ENCODE measurements around the gene CD38.

Gene CD38

DNA sequence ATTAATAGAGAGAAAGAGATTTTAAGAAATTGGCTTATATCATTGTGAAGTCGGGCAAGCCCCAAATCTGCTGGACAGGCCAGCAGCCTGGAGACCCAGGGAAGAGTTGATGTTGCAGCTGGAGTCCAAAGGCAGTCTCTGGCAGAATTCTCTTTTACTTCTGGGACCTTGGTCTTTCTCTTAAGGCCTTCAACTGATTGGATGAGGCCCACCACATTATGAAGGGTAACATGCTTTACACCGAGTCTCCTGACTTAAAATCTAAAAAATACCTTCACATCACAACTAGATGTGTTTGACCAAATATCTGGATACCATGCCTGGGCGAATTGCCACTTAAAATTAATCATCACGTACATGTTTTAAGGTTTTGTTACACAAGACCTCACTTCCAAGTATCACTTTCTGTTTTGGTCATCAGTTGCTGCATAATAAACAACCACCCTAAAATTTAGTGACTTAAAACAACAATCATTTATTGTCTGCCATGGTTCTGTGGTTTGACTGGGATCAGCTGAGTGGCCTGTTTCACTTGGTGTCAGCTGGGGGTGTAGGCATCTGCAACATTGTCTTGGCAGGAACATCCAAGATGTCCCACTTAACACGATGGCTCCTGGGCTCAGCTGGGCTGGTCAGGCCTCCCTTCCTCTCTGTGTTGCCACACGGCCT, 3.4 kb downstream of the CD38 start:
- Histone ChIP-seq H3K4me1 (ENCODE audit: control insufficient read depth, low read length) (peaks cover 77% of the 10 kb centered on the region), H3K9me2 (replicated peaks; ENCODE audit: control insufficient read depth, low read length) (no peaks in the 10 kb centered on the region), H3K27me3 (ENCODE audit: control insufficient read depth, low read length) (no peaks in the 10 kb centered on the region), H3K4me2 (ENCODE audit: low read length) (peak overlapping the region; percentile 88), H3K9me3 (ENCODE audit: control insufficient read depth, insufficient read depth, low read length) (peaks cover 9% of the 10 kb centered on the region; the same call in 1 of the 2 replicates), H3F3A (ENCODE audit: control insufficient read depth, insufficient read depth) (peaks cover 51% of the 10 kb centered on the region), H3K36me3 (ENCODE audit: control insufficient read depth, low read length) (peaks cover 81% of the 10 kb centered on the region), H4K20me1 (ENCODE audit: control insufficient read depth, insufficient read depth, low read depth, low read length) (no peaks in the 10 kb centered on the region), H3K4me3 (ENCODE audit: low read length) (peak overlapping the region; percentile 90), H3K79me2 (ENCODE audit: control insufficient read depth, low read length) (peaks cover 87% of the 10 kb centered on the region), H3K27ac (ENCODE audit: low read depth, low read length) (peak overlapping the region; percentile 95)
- TF ChIP-seq, protein P1, sequence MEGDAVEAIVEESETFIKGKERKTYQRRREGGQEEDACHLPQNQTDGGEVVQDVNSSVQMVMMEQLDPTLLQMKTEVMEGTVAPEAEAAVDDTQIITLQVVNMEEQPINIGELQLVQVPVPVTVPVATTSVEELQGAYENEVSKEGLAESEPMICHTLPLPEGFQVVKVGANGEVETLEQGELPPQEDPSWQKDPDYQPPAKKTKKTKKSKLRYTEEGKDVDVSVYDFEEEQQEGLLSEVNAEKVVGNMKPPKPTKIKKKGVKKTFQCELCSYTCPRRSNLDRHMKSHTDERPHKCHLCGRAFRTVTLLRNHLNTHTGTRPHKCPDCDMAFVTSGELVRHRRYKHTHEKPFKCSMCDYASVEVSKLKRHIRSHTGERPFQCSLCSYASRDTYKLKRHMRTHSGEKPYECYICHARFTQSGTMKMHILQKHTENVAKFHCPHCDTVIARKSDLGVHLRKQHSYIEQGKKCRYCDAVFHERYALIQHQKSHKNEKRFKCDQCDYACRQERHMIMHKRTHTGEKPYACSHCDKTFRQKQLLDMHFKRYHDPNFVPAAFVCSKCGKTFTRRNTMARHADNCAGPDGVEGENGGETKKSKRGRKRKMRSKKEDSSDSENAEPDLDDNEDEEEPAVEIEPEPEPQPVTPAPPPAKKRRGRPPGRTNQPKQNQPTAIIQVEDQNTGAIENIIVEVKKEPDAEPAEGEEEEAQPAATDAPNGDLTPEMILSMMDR (IDR thresholded peaks at IDR 0.05; ENCODE audit: low read depth, low read length, poor library complexity, severe bottlenecking) = no peak
- TF ChIP-seq EZH2phosphoT487 (IDR thresholded peaks at IDR 0.05; ENCODE audit: borderline replicate concordance, low read length) = no peak

DNA sequence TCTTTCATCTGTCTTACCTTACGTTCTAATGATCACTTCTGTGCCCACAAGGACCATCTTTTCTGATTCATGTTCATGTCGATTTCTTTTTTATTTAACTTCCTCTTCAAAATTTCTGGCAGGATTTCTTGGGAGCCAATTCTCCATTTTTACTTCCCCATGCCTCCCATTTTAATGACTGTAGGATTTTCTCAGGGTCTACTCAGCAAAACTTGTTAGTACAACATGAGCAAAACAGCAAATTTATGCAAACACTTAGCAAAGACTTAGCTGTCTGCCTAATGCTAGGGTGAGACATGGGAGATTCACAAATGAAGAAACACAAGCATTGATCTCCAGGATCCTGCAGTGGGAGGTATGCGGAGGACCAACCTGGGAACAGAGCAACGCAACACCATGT, 5.5 kb downstream of the CD38 start:
- Histone ChIP-seq H3K4me3 (ENCODE audit: low read length) (peak overlapping the region; percentile 90), H3K4me1 (ENCODE audit: control insufficient read depth, low read length) (peaks cover 83% of the 10 kb centered on the region), H3K36me3 (ENCODE audit: control insufficient read depth, low read length) (peaks cover 97% of the 10 kb centered on the region), H3K79me2 (ENCODE audit: control insufficient read depth, low read length) (peaks cover 98% of the 10 kb centered on the region), H3K9me2 (replicated peaks; ENCODE audit: control insufficient read depth, low read length) (no peaks in the 10 kb centered on the region), H3K27me3 (ENCODE audit: control insufficient read depth, low read length) (no peaks in the 10 kb centered on the region), H3K27ac (ENCODE audit: low read depth, low read length) (peak overlapping the region; percentile 95), H4K20me1 (ENCODE audit: control insufficient read depth, insufficient read depth, low read depth, low read length) (no peaks in the 10 kb centered on the region), H3K4me2 (ENCODE audit: low read length) (peak overlapping the region; percentile 88), H3K9me3 (ENCODE audit: control insufficient read depth, insufficient read depth, low read length) (peaks cover 9% of the 10 kb centered on the region; the same call in 1 of the 2 replicates), H3F3A (ENCODE audit: control insufficient read depth, insufficient read depth) (peaks cover 44% of the 10 kb centered on the region)
- no peak for TF ChIP-seq EZH2phosphoT487 (IDR thresholded peaks at IDR 0.05; ENCODE audit: borderline replicate concordance, low read length)
- TF ChIP-seq, protein P1 (IDR thresholded peaks at IDR 0.05; ENCODE audit: low read depth, low read length, poor library complexity, severe bottlenecking) = no peak

DNA sequence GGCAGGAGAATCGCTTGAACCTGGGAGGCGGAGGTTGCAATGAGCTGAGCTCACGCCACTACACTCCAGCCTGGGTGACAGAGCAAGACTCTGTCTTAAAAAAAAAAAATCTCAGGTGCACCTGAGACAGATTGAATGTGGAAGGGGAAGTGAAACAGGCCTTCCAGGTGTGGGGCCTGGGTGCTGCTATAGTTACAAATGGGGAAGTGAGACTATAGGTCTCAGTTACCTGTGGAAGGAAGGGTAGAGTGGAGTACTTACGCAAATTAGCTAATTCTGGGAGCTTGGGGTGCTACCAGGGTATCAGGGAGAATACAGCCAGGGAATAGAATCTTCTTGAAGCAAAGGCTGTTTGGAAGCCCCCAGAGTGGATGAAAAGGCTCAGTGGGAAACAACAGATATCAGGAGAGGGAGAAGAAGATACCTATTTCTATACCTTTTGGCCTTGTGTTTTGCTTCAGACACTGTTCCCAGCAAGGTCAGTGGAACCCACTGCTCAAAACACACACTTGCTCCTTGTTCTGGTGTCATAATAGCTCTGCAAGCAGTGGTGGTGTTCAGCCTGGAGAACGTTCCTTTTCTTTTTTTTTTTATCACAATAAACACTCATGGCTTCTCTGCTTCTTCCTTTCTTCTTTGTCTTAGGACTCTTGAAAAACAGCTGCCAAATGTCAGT, 7.0 kb downstream of the CD38 start:
- Histone ChIP-seq H4K20me1 (ENCODE audit: control insufficient read depth, insufficient read depth, low read depth, low read length) (no peaks in the 10 kb centered on the region), H3K9me3 (ENCODE audit: control insufficient read depth, insufficient read depth, low read length) (peaks cover 9% of the 10 kb centered on the region; the same call in 1 of the 2 replicates), H3K9me2 (replicated peaks; ENCODE audit: control insufficient read depth, low read length) (no peaks in the 10 kb centered on the region), H3K4me3 (ENCODE audit: low read length) (peak overlapping the region; percentile 90), H3F3A (ENCODE audit: control insufficient read depth, insufficient read depth) (peaks cover 53% of the 10 kb centered on the region), H3K27ac (ENCODE audit: low read depth, low read length) (peak overlapping the region; percentile 95), H3K4me2 (ENCODE audit: low read length) (peak overlapping the region; percentile 88), H3K79me2 (ENCODE audit: control insufficient read depth, low read length) (peaks cover 96% of the 10 kb centered on the region), H3K27me3 (ENCODE audit: control insufficient read depth, low read length) (no peaks in the 10 kb centered on the region), H3K4me1 (ENCODE audit: control insufficient read depth, low read length) (peaks cover 95% of the 10 kb centered on the region), H3K36me3 (ENCODE audit: control insufficient read depth, low read length) (peaks cover 95% of the 10 kb centered on the region)
- no peak for TF ChIP-seq EZH2phosphoT487 (IDR thresholded peaks at IDR 0.05; ENCODE audit: borderline replicate concordance, low read length)
- TF ChIP-seq, protein P1 (IDR thresholded peaks at IDR 0.05; ENCODE audit: low read depth, low read length, poor library complexity, severe bottlenecking) = no peak

Data from DOHH2 (cell line).